ENCODE results near the gene TANGO6.

- TF ChIP-seq CTCF (conservative IDR thresholded peaks at IDR 0.05; ENCODE audit: low read depth, low read length) (no peak), EZH2 (IDR thresholded peaks at IDR 0.05; ENCODE audit: borderline replicate concordance, low read depth, low read length, poor library complexity, severe bottlenecking) (no peak)
These were observed 149.2 kb downstream of the TANGO6 start for GRCh38 chr16:68992521-68992920.
